SK-N-MC (cell line): Measurements from ENCODE around the gene LRCH1.

Source experiments
- EZH2 ChIP-seq: fragments of 200-600 bp; sonication (generic); IDR thresholded peaks from one replicate; pipeline ENCODE4 v1.6.1; 2017; ENCODE audit warnings: antibody characterized with exemption
- POLR2AphosphoS5 ChIP-seq: IDR thresholded peaks from 2 replicates; pipeline ENCODE4 v1.6.1; 2012; ENCODE audit warnings: mild to moderate bottlenecking, low read depth, low read length, borderline replicate concordance

GRCh38 chr13:46577696-46578589 lies 25.0 kb downstream of the LRCH1 start:
- TF ChIP-seq EZH2 (no peak), POLR2AphosphoS5 (no peak)
